Measurements from ENCODE around the gene KSR1.

Gene KSR1

GRCh38 chr17:27524594-27524993, 68.3 kb downstream of the KSR1 start:
- TF ChIP-seq CTCF (IDR thresholded peaks at IDR 0.05; ENCODE audit: control insufficient read depth, extremely low read depth, insufficient read depth): no peak
- DNase-seq (ENCODE audit: low read depth): no peak
- no peak overlapping the region for H3K4me3 ChIP-seq (ENCODE audit: low read depth, low read length)

- DNase-seq (ENCODE audit: low read depth): no peak
- TF ChIP-seq CTCF (IDR thresholded peaks at IDR 0.05; ENCODE audit: control insufficient read depth, extremely low read depth, insufficient read depth): no peak
- H3K4me3 ChIP-seq (ENCODE audit: low read depth, low read length): no peak overlapping the region
These were observed 69.1 kb downstream of the KSR1 start for GRCh38 chr17:27525316-27525715.

GRCh38 chr17:27525836-27526603, 69.8 kb downstream of the KSR1 start:
- TF ChIP-seq CTCF (IDR thresholded peaks at IDR 0.05; ENCODE audit: control insufficient read depth, extremely low read depth, insufficient read depth): no peak
- H3K4me3 ChIP-seq (ENCODE audit: low read depth, low read length): no peak overlapping the region
- DNase-seq (ENCODE audit: low read depth): no peak

- DNase-seq (ENCODE audit: low read depth): no peak
- H3K4me3 ChIP-seq (ENCODE audit: low read depth, low read length): no peak overlapping the region
- TF ChIP-seq CTCF (IDR thresholded peaks at IDR 0.05; ENCODE audit: control insufficient read depth, extremely low read depth, insufficient read depth): no peak
These were observed 70.4 kb downstream of the KSR1 start for GRCh38 chr17:27526604-27527002.

- TF ChIP-seq CTCF (IDR thresholded peaks at IDR 0.05; ENCODE audit: control insufficient read depth, extremely low read depth, insufficient read depth): no peak
- DNase-seq (ENCODE audit: low read depth): no peak
- H3K4me3 ChIP-seq (ENCODE audit: low read depth, low read length): no peak overlapping the region
These were observed 73.1 kb downstream of the KSR1 start for GRCh38 chr17:27529230-27529796.

- no peak overlapping the region for H3K4me3 ChIP-seq (ENCODE audit: low read depth, low read length)
- DNase-seq (ENCODE audit: low read depth): no peak
These were observed 74.6 kb downstream of the KSR1 start for GRCh38 chr17:27530764-27531391.

More at GRCh38 chr17:27530764-27531391, 74.6 kb downstream of the KSR1 start:
- no peak for TF ChIP-seq CTCF (IDR thresholded peaks at IDR 0.05; ENCODE audit: control insufficient read depth, extremely low read depth, insufficient read depth)
